Sigmoid colon (tissue), 7 donors: ENCODE results near the gene NAT14. TPM values are rescaled to one million over a fixed set of nuclear protein-coding genes. Genes with fewer than 3 reads are reported as not detected.

Experiments
- DNase-seq: peaks from one replicate; pipeline ENCODE4 v3.0.0-alpha.2; 2019
- H3K27ac ChIP-seq, 4 donors: fragments of 200-600 bp; sonication (generic); one replicate each; pipeline ENCODE4 v1.5.1; 2016 to 2019; ENCODE audit warnings: mild to moderate bottlenecking in 1 of 4
- H3K27me3 ChIP-seq, 3 donors: fragments of 200-600 bp; sonication (generic); one replicate each; pipeline ENCODE4 v1.5.1; 2019; ENCODE audit warnings: mild to moderate bottlenecking in 1 of 3
- H3K36me3 ChIP-seq, 4 donors: fragments of 200-600 bp; sonication (generic); one replicate each; pipeline ENCODE4 v1.5.1; 2016 to 2019
- H3K4me1 ChIP-seq, 4 donors: fragments of 200-600 bp; sonication (generic); one replicate each; pipeline ENCODE4 v1.5.1; 2017 to 2019
- H3K4me3 ChIP-seq, 4 donors: fragments of 200-600 bp; sonication (generic); one replicate each; pipeline ENCODE4 v1.5.1; 2017 to 2019; ENCODE audit warnings: mild to moderate bottlenecking in 2 of 4, moderate library complexity in 1 of 4
- H3K9me3 ChIP-seq, 4 donors: fragments of 200-600 bp in 3 of 4; sonication (generic) in 3 of 4; one replicate each; pipeline versions ENCODE4 v1.5.1 to v1.6.1; 2013 to 2019
- CTCF ChIP-seq, 4 experiments: fragments of 450-650 bp in 3 of 4; fragments of 200-600 bp in 1 of 4; IDR thresholded peaks; one replicate each; pipeline ENCODE4 v1.5.1; 2016 to 2019; ENCODE audit warnings: antibody characterized with exemption in 4 of 4, mild to moderate bottlenecking in 3 of 4, moderate library complexity in 2 of 4
- EP300 ChIP-seq, 4 donors: sonication (generic); formaldehyde crosslinking; IDR thresholded peaks; one replicate each; pipeline ENCODE4 v1.6.1; 2017; ENCODE audit warnings: antibody characterized with exemption in 4 of 4
- POLR2A ChIP-seq, 2 donors: fragments of 450-650 bp; IDR thresholded peaks; one replicate each; pipeline ENCODE4 v1.6.1; 2016; ENCODE audit warnings: antibody characterized with exemption in 2 of 2, mild to moderate bottlenecking in 2 of 2, moderate library complexity in 2 of 2
- POLR2AphosphoS5 ChIP-seq, 4 donors: sonication (generic); formaldehyde crosslinking; IDR thresholded peaks; one replicate each; pipeline ENCODE4 v1.6.1; 2017; ENCODE audit warnings: antibody characterized with exemption in 4 of 4
- WGBS, 2 donors: extraction: QIAGEN DNeasy Blood & Tissue Kit; methylation state at CpG; one replicate each; pipeline ENCODE4 v1.1.7; 2013; 5-methylcytosine and 5-hydroxymethylcytosine counted together
- intact Hi-C: fragments of 100-400 bp; cut with DNase I; formaldehyde crosslinking; loops from one replicate; pipeline ENCODE4 v1.15.1; 2023
- polyA plus RNA-seq, 3 donors: library from polyadenylated mRNA; stranded (reverse); fragments of 200-250 nt; gene quantifications; one replicate each; pipeline ENCODE4 v1.2.3, GENCODE V29; 2013
- total RNA-seq, 4 donors: library from RNA; depleted of rRNA; stranded (reverse); fragments of >200 nt; gene quantifications; one replicate each; pipeline ENCODE4 v1.1.0, GENCODE V29; 2016
- donor health status: healthy with polysubstance abuse.
- donor health status: Bipolar disorder and iron deficiency.
- donor health status: healthy.

The NAT14 gene
- total and polyA plus RNA-seq, 7 donors: 1.4 to 13.7 (median 7.8) TPM

- TF ChIP-seq POLR2AphosphoS5 (IDR thresholded peaks at IDR 0.05) (peak in 3 of 4 donors; percentile 70 to 85 (median 73)), EP300 (IDR thresholded peaks at IDR 0.05) (no peak), POLR2A (IDR thresholded peaks at IDR 0.05) (no peak), CTCF (IDR thresholded peaks at IDR 0.05) (no peak)
- WGBS, 2 donors: 34 to 54% methylated on average over 27 of the region's 27 CpGs
- peak; percentile 93 for DNase-seq
- Histone ChIP-seq H3K9me3 (no peaks in the 10 kb centered on the region), H3K36me3 (peaks cover 0 to 15% (median 11%) of the 10 kb centered on the region in 4 donors), H3K27me3 (no peaks in the 10 kb centered on the region), H3K4me3 (peak overlapping the region in 3 of 4 donors; percentile 40 to 48 (median 43)), H3K27ac (peak overlapping the region; percentile 94 to 99 (median 96)), H3K4me1 (peaks cover 0 to 84% (median 82%) of the 10 kb centered on the region in 4 donors)
- intact Hi-C loops: no loop called here
Observed at GRCh38 chr19:55486971-55487923, 2.3 kb downstream of the NAT14 start.

DNA sequence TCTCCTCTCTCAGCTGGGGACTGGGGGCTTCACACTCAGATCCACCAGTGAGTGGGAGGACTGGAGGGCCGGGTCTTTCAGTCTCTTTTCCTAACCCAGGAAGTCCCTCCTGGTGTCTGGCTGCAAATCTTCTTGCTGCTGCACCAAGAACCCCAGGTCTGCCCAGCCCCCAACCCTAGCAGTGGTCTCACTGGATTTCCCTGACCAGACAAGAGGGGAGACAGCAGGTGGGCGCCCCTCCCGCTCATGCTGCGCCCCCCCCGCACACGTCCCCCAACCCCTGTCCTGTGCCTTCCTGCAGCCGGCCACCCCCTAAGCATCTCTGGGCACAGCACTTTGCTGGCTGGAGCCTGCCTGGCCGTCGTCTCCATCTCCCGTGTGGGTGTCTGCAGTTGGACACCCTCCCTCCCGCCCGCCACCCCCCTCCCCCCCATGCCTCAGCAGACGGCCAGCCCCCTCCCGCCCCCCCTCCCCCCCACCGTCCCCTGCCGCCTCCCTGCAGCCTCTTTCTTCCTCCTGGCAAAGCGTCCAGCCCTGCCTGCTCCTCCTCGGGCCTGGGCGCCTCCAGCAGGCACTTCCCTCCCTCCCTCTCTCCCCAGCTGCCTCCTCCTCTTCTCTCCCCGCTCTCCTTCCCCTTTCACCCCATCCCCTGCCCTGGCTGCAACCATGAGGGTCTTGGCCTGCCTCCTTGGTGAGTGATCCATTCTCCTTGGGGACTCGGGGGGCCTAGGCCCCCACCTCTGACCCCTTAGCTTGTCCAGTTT lies 3.1 kb downstream of the NAT14 start, which contains the start of gene SSC5D:
Gene SSC5D (plus strand): TSS at position 513 of the 764 bp plus-strand sequence. CDS start 154 bp downstream, at position 667.
- H3K9me3 ChIP-seq: no peaks in the 10 kb centered on the region
- peak within 1 kb of the TSS; percentile 94 to 99 (median 96) for H3K27ac ChIP-seq
- WGBS, 2 donors: 18 to 27% methylated on average over 18 to 20 of the region's 21 CpGs
- H3K4me1 ChIP-seq: peaks cover 0 to 92% (median 90%) of the 10 kb centered on the region in 4 donors
- peaks cover 0 to 6% (median 3%) of the 10 kb centered on the region in 4 donors for H3K36me3 ChIP-seq
- peak within 1 kb of the TSS in 3 of 4 donors; percentile 40 to 48 (median 43) for H3K4me3 ChIP-seq
- peak; percentile 90 for DNase-seq
- TF ChIP-seq EP300 (IDR thresholded peaks at IDR 0.05): no peak
- peak in 2 of 4 donors; percentile 49 to 54 for TF ChIP-seq POLR2AphosphoS5 (IDR thresholded peaks at IDR 0.05)
- H3K27me3 ChIP-seq: no peaks in the 10 kb centered on the region
- intact Hi-C loops: no loop called here

DNA sequence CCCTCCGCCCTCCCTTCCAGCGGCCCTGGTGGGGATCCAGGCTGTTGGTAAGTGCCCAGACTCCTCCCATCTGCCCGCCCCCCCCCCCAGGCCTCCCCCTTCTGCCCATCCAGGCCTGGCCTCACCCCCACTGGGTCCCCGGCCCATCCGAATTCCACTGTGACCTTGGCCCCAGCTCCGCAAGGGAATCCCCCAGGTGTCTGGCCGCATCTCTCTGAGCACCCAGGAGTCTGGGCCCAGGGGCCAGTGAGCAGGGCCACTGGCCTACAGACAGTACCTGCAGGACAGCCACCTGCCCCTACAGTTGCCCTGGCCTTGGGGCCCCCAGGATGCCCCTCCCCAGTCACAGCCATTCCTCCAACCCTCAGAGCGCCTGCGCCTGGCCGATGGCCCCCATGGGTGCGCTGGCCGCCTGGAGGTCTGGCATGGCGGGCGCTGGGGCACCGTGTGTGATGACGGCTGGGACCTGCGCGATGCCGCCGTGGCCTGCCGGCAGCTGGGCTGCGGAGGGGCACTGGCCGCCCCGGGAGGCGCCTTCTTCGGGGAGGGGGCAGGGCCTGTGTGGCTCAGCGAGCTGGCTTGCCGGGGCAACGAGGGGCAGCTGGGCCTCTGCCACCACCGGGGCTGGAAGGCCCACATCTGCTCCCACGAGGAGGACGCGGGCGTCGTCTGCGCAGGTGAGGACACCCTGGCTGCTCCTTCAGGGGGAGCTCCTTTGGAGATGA lies 4.2 kb downstream of the NAT14 start:
- no peaks in the 10 kb centered on the region for H3K36me3 ChIP-seq
- DNase-seq: peak; percentile 86
- 59 to 64% methylated on average over 36 of the region's 36 CpGs for WGBS, 2 donors
- TF ChIP-seq POLR2AphosphoS5 (IDR thresholded peaks at IDR 0.05) (peak in 1 of 4 donors; percentile 42), CTCF (IDR thresholded peaks at IDR 0.05) (no peak), POLR2A (IDR thresholded peaks at IDR 0.05) (peak in 1 of 2 donors; percentile 13)
- peak overlapping the region; percentile 94 to 99 (median 96) for H3K27ac ChIP-seq
- peak overlapping the region in 3 of 4 donors; percentile 40 to 48 (median 43) for H3K4me3 ChIP-seq
- no peaks in the 10 kb centered on the region for H3K27me3 ChIP-seq
- H3K9me3 ChIP-seq: no peaks in the 10 kb centered on the region
- intact Hi-C loops: no loop called here
- peaks cover 0 to 97% (median 95%) of the 10 kb centered on the region in 4 donors for H3K4me1 ChIP-seq

- peak; percentile 71 for DNase-seq
- Histone ChIP-seq H3K36me3 (no peaks in the 10 kb centered on the region), H3K9me3 (no peaks in the 10 kb centered on the region), H3K27me3 (no peaks in the 10 kb centered on the region), H3K4me3 (peak overlapping the region in 3 of 4 donors; percentile 40 to 48 (median 43)), H3K4me1 (peaks cover 0 to 91% (median 91%) of the 10 kb centered on the region in 4 donors), H3K27ac (peak overlapping the region; percentile 94 to 99 (median 96))
- intact Hi-C loops: loop anchor here (10.0 kb wide), 1 partner anchor 205 kb away; the partner anchor contains the start of genes BRSK1 and HSPBP1
- TF ChIP-seq EP300 (IDR thresholded peaks at IDR 0.05): no peak
- TF ChIP-seq POLR2A (IDR thresholded peaks at IDR 0.05): no peak
- TF ChIP-seq CTCF (IDR thresholded peaks at IDR 0.05): no peak
- TF ChIP-seq POLR2AphosphoS5 (IDR thresholded peaks at IDR 0.05): no peak
- WGBS, 2 donors: 60 to 68% methylated on average over 21 of the region's 21 CpGs
Observed at GRCh38 chr19:55489711-55490477, 4.9 kb downstream of the NAT14 start.
